ENCODE data around the gene CCL5.

- no peak for TF ChIP-seq CTCF (conservative IDR thresholded peaks at IDR 0.05 in 1 of 2, IDR thresholded peaks at IDR 0.05 in 1 of 2; ENCODE audit: extremely low read depth in 1 of 2, insufficient read depth in 1 of 2, low read depth in 1 of 2, low read length in 2 of 2)
- TF ChIP-seq EZH2 (IDR thresholded peaks at IDR 0.05; ENCODE audit: borderline replicate concordance, low read length) = no peak
Observed at GRCh38 chr17:35875072-35875799, 4.9 kb downstream of the CCL5 start.

Data from mammary epithelial cell (primary cell).